NB4 (cell line): ENCODE results near the gene GJA10.
A peak's percentile ranks its signal among the peaks of the same experiment; 100 is the strongest.

Experiments
- DNase-seq: peaks from one replicate; pipeline ENCODE4 v3.0.0; 2010; ENCODE audit warnings: low read depth
- H3K4me3 ChIP-seq: one replicate; pipeline ENCODE4 v1.5.1; 2011; ENCODE audit warnings: mild to moderate bottlenecking, low read depth, low read length, moderate library complexity
- CTCF ChIP-seq: IDR thresholded peaks from one replicate; pipeline ENCODE4 v1.5.1; 2012; ENCODE audit warnings: low read depth, low read length
- MAX ChIP-seq: IDR thresholded peaks from 2 replicates; pipeline ENCODE4 v1.6.1; 2011; ENCODE audit warnings: low read depth, low read length
- MYC ChIP-seq: IDR thresholded peaks from 2 replicates; pipeline ENCODE4 v1.6.1; 2011; ENCODE audit warnings: low read depth, low read length
- POLR2A ChIP-seq: IDR thresholded peaks from 2 replicates; pipeline ENCODE4 v1.6.1; 2011; ENCODE audit warnings: mild to moderate bottlenecking; ENCODE audit not compliant: insufficient read length; ENCODE audit errors: extremely low read depth

GJA10 gene

GRCh38 chr6:89941763-89942497 is 47.7 kb downstream of the GJA10 start:
- no peak for DNase-seq
- no peak for TF ChIP-seq CTCF
- no peak for TF ChIP-seq MYC
- TF ChIP-seq MAX: no peak
- no peak for TF ChIP-seq POLR2A
- H3K4me3 ChIP-seq: no peak overlapping the region

- TF ChIP-seq MAX (no peak), MYC (no peak), CTCF (no peak), POLR2A (no peak)
- no peak for DNase-seq
- H3K4me3 ChIP-seq: no peak overlapping the region
Observed at GRCh38 chr6:89942601-89943000, 48.3 kb downstream of the GJA10 start.

GRCh38 chr6:89944181-89944755 is 50.0 kb downstream of the GJA10 start:
- TF ChIP-seq MYC: no peak
- TF ChIP-seq CTCF: no peak
- DNase-seq: no peak
- no peak overlapping the region for H3K4me3 ChIP-seq

- no peak overlapping the region for H3K4me3 ChIP-seq
- TF ChIP-seq CTCF: peak; percentile 25
- TF ChIP-seq POLR2A: no peak
- peak; percentile 27 for DNase-seq
Observed at GRCh38 chr6:89944826-89945407, 50.6 kb downstream of the GJA10 start.
